Measurements from ENCODE around the gene NEU2.

NEU2 gene

DNA sequence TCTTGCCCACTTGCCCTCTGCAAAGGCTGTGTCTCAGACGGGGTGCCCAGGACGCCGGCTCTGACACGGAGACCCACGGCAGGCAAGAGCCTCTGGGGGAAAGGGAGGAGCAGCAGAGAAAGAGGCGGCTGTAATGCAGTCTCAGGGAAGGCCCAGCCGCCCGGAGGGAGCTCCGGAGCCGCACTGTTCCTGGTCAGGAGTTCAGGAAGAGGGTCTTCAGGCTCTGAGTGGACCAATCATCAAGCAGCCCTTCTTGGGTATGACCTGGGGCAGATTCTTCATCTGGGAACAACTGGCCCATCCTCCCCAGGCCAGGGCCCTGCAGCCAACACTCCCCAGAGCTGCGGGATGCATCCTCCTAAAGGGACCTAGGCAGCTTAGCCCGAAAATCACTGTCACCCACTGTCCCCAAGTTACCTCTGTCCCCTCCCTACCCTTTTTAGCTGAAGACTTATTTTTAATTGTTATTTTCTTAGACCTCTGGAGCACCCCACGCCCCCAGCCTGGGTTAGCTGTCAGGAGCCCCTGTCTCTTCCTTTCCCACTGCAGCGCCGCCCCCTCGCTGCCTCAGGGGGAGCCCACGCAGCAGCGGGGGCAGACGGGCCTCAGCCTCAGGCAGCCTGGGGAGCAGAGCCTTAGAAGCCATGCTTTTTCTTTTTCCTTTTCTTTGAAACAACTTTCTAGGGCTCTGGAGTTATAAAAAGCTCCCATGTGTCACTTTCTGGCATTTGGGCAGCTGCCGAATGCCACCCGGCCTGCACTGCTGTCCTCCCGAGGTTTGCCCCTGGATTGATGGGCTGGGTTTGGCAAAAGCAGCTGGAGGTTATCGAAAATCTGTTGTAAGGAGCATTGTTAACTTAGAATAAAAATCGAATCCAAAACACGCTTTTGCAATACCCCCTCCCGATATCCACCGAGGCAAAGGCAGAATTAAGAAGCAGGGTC, 644 bp upstream of the NEU2 start:
- no peaks in the 10 kb centered on the region for H3K4me1 ChIP-seq (ENCODE audit: control insufficient read depth, insufficient read depth, low read length)
- no peak overlapping the region for H3K9ac ChIP-seq (ENCODE audit: low read length)
- H3K36me3 ChIP-seq (ENCODE audit: control insufficient read depth, insufficient read depth, low read length), result no peaks in the 10 kb centered on the region
- H3K4me3 ChIP-seq (ENCODE audit: low read length), result no peak overlapping the region
- H3K27me3 ChIP-seq (ENCODE audit: control insufficient read depth, insufficient read depth, low read length), result no peaks in the 10 kb centered on the region
- H3K27ac ChIP-seq (ENCODE audit: low read depth, low read length), result no peak overlapping the region

DNA sequence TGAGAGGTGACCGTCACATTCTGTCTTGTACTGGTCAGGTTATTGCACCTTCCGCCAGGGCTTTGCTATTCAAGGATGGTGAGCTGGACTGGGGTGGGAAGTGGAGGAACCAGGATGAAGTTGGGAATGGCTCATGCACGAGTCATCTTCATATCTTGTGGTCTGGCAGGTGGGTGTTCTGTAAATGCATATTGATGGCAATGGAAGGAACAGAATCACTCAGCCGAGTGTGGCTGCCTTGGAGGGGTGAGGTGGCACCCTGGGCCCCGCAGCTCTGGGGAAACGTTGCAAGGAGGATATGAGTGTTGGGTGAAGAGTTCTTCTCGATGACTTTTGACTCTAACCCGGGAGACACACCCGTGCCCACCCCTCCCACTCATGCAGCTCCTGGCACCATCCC, 1.2 kb downstream of the NEU2 start:
- no peaks in the 10 kb centered on the region for H3K27me3 ChIP-seq (ENCODE audit: control insufficient read depth, insufficient read depth, low read length)
- H3K4me3 ChIP-seq (ENCODE audit: low read length), result no peak overlapping the region
- H3K36me3 ChIP-seq (ENCODE audit: control insufficient read depth, insufficient read depth, low read length), result no peaks in the 10 kb centered on the region
- H3K9ac ChIP-seq (ENCODE audit: low read length), result no peak overlapping the region
- H3K27ac ChIP-seq (ENCODE audit: low read depth, low read length), result no peak overlapping the region
- H3K4me1 ChIP-seq (ENCODE audit: control insufficient read depth, insufficient read depth, low read length), result no peaks in the 10 kb centered on the region

GRCh38 chr2:233034091-233034882, 1.8 kb downstream of the NEU2 start:
- H3K27me3 ChIP-seq (ENCODE audit: control insufficient read depth, insufficient read depth, low read length), result no peaks in the 10 kb centered on the region

GRCh38 chr2:233035426-233036161, 3.1 kb downstream of the NEU2 start:
- H3K9ac ChIP-seq (ENCODE audit: low read length), result no peak overlapping the region
- no peaks in the 10 kb centered on the region for H3K36me3 ChIP-seq (ENCODE audit: control insufficient read depth, insufficient read depth, low read length)
- no peaks in the 10 kb centered on the region for H3K4me1 ChIP-seq (ENCODE audit: control insufficient read depth, insufficient read depth, low read length)
- no peak overlapping the region for H3K4me3 ChIP-seq (ENCODE audit: low read length)
- no peaks in the 10 kb centered on the region for H3K27me3 ChIP-seq (ENCODE audit: control insufficient read depth, insufficient read depth, low read length)
- H3K27ac ChIP-seq (ENCODE audit: low read depth, low read length), result no peak overlapping the region

More at GRCh38 chr2:233034091-233034882, 1.8 kb downstream of the NEU2 start:
- no peaks in the 10 kb centered on the region for H3K36me3 ChIP-seq (ENCODE audit: control insufficient read depth, insufficient read depth, low read length)
- H3K9ac ChIP-seq (ENCODE audit: low read length), result no peak overlapping the region
- no peaks in the 10 kb centered on the region for H3K4me1 ChIP-seq (ENCODE audit: control insufficient read depth, insufficient read depth, low read length)
- H3K4me3 ChIP-seq (ENCODE audit: low read length), result no peak overlapping the region
- no peak overlapping the region for H3K27ac ChIP-seq (ENCODE audit: low read depth, low read length)

DNA sequence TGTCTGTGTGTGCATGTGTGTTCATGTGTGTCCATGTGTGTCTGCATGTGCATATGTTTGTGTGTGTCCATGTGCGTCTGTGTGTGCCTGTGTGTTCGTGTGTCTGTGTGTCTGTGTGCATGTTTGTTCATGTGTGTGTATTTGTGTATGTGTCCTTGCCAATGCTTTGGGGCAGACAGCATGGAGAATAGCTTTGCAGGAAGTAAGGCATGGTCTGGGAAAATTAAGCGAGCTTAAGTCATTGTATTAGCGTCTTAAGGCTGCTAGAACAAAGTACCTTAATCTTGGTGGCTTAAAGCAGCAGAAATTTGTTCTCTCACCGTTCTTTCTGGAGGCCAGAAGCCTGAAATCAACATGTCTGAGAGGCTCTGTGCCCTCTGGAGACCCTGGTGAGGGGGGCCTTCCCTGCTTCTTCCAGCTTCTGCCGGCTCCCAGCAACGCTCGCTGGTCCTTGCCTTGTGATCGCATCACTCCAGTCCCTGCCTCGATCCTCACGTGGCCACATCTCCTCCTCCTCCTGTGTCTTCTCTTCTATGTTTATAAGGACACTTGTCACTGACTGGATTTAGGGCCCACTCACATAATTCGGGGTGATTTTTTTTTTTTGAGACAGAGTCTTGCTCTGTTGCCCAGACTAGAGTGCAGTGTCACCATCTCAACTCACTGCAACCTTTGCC, 3.8 kb downstream of the NEU2 start:
- Histone ChIP-seq H3K9ac (ENCODE audit: low read length) (no peak overlapping the region), H3K36me3 (ENCODE audit: control insufficient read depth, insufficient read depth, low read length) (no peaks in the 10 kb centered on the region), H3K4me1 (ENCODE audit: control insufficient read depth, insufficient read depth, low read length) (no peaks in the 10 kb centered on the region), H3K27ac (ENCODE audit: low read depth, low read length) (no peak overlapping the region), H3K27me3 (ENCODE audit: control insufficient read depth, insufficient read depth, low read length) (no peaks in the 10 kb centered on the region), H3K4me3 (ENCODE audit: low read length) (no peak overlapping the region)

DNA sequence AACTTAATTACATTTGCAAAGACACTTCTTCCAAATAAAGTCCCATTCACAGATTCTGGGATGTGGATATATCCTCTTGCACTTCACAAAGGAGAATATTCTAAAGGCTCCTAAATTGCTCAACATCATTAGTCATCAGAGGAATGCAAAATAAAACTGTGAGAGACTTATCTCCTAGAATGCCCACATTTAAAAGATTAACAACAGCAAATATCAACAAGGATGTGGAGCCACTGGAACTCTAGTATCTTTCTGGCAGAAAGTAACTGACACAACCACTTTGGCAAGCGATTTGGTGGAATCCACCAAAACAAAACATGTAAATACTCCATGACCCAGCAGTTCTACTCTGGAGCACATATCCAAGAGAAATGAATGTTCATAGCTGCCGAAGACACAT, 4.6 kb downstream of the NEU2 start:
- Histone ChIP-seq H3K4me3 (ENCODE audit: low read length) (no peak overlapping the region), H3K4me1 (ENCODE audit: control insufficient read depth, insufficient read depth, low read length) (no peaks in the 10 kb centered on the region), H3K9ac (ENCODE audit: low read length) (no peak overlapping the region), H3K27ac (ENCODE audit: low read depth, low read length) (no peak overlapping the region), H3K27me3 (ENCODE audit: control insufficient read depth, insufficient read depth, low read length) (no peaks in the 10 kb centered on the region), H3K36me3 (ENCODE audit: control insufficient read depth, insufficient read depth, low read length) (no peaks in the 10 kb centered on the region)

- no peak overlapping the region for H3K9ac ChIP-seq (ENCODE audit: low read length)
- H3K27me3 ChIP-seq (ENCODE audit: control insufficient read depth, insufficient read depth, low read length), result no peaks in the 10 kb centered on the region
- H3K36me3 ChIP-seq (ENCODE audit: control insufficient read depth, insufficient read depth, low read length), result no peaks in the 10 kb centered on the region
- no peaks in the 10 kb centered on the region for H3K4me1 ChIP-seq (ENCODE audit: control insufficient read depth, insufficient read depth, low read length)
- H3K27ac ChIP-seq (ENCODE audit: low read depth, low read length), result no peak overlapping the region
- H3K4me3 ChIP-seq (ENCODE audit: low read length), result no peak overlapping the region
These were observed 6.9 kb downstream of the NEU2 start for GRCh38 chr2:233039212-233039845.

- Histone ChIP-seq H3K4me3 (ENCODE audit: low read length) (no peak overlapping the region), H3K27ac (ENCODE audit: low read depth, low read length) (no peak overlapping the region), H3K27me3 (ENCODE audit: control insufficient read depth, insufficient read depth, low read length) (no peaks in the 10 kb centered on the region), H3K36me3 (ENCODE audit: control insufficient read depth, insufficient read depth, low read length) (no peaks in the 10 kb centered on the region), H3K9ac (ENCODE audit: low read length) (no peak overlapping the region), H3K4me1 (ENCODE audit: control insufficient read depth, insufficient read depth, low read length) (no peaks in the 10 kb centered on the region)
These were observed 7.5 kb downstream of the NEU2 start for GRCh38 chr2:233039846-233040530.

DNA sequence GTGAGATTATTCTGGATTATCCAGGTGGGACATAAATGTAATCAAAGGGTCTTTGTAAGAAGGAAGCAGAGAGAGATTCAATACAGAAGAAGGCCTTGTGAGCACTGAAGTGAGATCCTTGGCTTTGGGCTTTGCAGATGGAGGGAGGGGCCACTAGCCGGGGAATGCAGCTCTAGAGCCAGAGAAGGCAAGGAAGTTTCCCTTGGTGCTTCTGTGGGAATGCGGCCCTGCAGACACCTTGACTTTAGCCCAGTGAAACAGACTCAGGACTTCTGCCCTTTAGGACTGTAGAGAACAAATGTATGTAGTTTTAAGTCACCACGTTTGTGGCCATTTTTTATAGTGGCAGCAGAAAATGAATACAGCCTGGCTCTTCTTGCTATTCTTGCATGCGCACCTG, 8.1 kb downstream of the NEU2 start:
- no peaks in the 10 kb centered on the region for H3K27me3 ChIP-seq (ENCODE audit: control insufficient read depth, insufficient read depth, low read length)
- H3K4me1 ChIP-seq (ENCODE audit: control insufficient read depth, insufficient read depth, low read length), result no peaks in the 10 kb centered on the region
- no peak overlapping the region for H3K27ac ChIP-seq (ENCODE audit: low read depth, low read length)
- H3K4me3 ChIP-seq (ENCODE audit: low read length), result no peak overlapping the region
- H3K36me3 ChIP-seq (ENCODE audit: control insufficient read depth, insufficient read depth, low read length), result no peaks in the 10 kb centered on the region
- H3K9ac ChIP-seq (ENCODE audit: low read length), result no peak overlapping the region

DNA sequence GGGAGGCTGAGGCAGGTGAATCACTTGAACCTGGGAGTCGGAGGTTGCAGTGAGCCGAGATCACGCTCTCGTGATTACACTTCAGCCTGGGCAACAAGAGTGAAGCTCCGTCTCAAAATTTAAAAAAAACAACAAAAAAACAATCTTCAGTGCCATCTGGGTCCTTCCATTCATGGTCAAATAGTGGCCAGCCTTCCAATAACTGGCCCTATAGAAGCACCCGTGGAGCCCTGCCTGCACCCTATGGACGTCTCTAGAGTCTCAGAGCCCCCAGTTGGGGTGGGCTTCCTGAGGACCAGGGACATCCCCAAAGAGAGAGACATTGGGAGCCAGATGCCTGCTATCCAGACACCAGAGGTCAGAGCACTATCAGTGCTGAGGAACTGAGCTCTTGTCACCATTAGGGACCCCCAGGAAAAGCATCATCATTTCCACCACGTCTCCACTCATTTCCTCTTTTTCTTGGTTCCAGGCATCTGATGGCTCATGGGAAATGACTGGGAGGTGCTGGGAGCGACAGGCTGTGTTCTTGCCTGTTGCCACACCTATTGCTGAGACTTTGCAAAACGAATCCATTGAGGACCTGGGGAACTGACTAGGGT, 9.4 kb downstream of the NEU2 start:
- Histone ChIP-seq H3K27ac (ENCODE audit: low read depth, low read length) (no peak overlapping the region), H3K27me3 (ENCODE audit: control insufficient read depth, insufficient read depth, low read length) (no peaks in the 10 kb centered on the region), H3K4me1 (ENCODE audit: control insufficient read depth, insufficient read depth, low read length) (no peaks in the 10 kb centered on the region), H3K9ac (ENCODE audit: low read length) (no peak overlapping the region), H3K36me3 (ENCODE audit: control insufficient read depth, insufficient read depth, low read length) (no peaks in the 10 kb centered on the region), H3K4me3 (ENCODE audit: low read length) (no peak overlapping the region)

- Histone ChIP-seq H3K4me3 (ENCODE audit: low read length) (no peak overlapping the region), H3K27ac (ENCODE audit: low read depth, low read length) (no peak overlapping the region), H3K36me3 (ENCODE audit: control insufficient read depth, insufficient read depth, low read length) (no peaks in the 10 kb centered on the region), H3K27me3 (ENCODE audit: control insufficient read depth, insufficient read depth, low read length) (no peaks in the 10 kb centered on the region), H3K9ac (ENCODE audit: low read length) (no peak overlapping the region), H3K4me1 (ENCODE audit: control insufficient read depth, insufficient read depth, low read length) (no peaks in the 10 kb centered on the region)
These were observed 10.1 kb downstream of the NEU2 start for GRCh38 chr2:233042549-233042948.
